HFFc6 (cell line): ENCODE results near the gene DLG2. TPM values are rescaled to one million over a fixed set of nuclear protein-coding genes. Genes with fewer than 3 reads are reported as not detected.

ENCODE experiments used
- DNase-seq: peaks from one replicate; pipeline ENCODE4 v3.0.0-alpha.2; 2018
- H3K27ac Mint-ChIP-seq: 2 replicates; pipeline ENCODE4 v1.8.0; 2020; ENCODE audit warnings: mild to moderate bottlenecking, mixed read lengths
- H3K27me3 Mint-ChIP-seq: 2 replicates; pipeline ENCODE4 v1.8.0; 2021; ENCODE audit warnings: mild to moderate bottlenecking, moderate library complexity, mixed read lengths; ENCODE audit not compliant: insufficient read depth
- H3K36me3 Mint-ChIP-seq: 2 replicates; pipeline ENCODE4 v1.8.0; 2021; ENCODE audit warnings: low read depth, mixed read lengths
- H3K4me1 Mint-ChIP-seq: 2 replicates; pipeline ENCODE4 v1.8.0; 2020; ENCODE audit warnings: low read depth, mixed read lengths
- H3K4me3 Mint-ChIP-seq: 2 replicates; pipeline ENCODE4 v1.8.0; 2020; ENCODE audit warnings: mild to moderate bottlenecking, moderate library complexity, mixed read lengths
- H3K9me3 Mint-ChIP-seq: 2 replicates; pipeline ENCODE4 v1.8.0; 2020; ENCODE audit warnings: mild to moderate bottlenecking, mixed read lengths
- total RNA-seq, 6 experiments: library from RNA; stranded (reverse); fragmentation: NEBNext Ultra II Directional; extraction: Animal tissue kit (Norgen Biotek cat#: 25700); gene quantifications; 2 replicates in 1 of 6; 3 replicates in 5 of 6; pipeline ENCODE4 v1.2.3, GENCODE V29; 2021
- TF ChIP-seq, protein P1 (sequence below): fragments of 200-600 bp; sonication (generic); IDR thresholded peaks from 2 replicates; pipeline ENCODE4 v1.5.0; 2021; ENCODE audit warnings: antibody characterized with exemption, mild to moderate bottlenecking

Gene DLG2
- total RNA-seq, 6 experiments from 2014 or later = 0.39 to 1.00 (median 0.80) TPM; not detected in 1

GRCh38 chr11:84345027-84345426 lies 1282.1 kb downstream of the DLG2 start:
- TF ChIP-seq, protein P1, sequence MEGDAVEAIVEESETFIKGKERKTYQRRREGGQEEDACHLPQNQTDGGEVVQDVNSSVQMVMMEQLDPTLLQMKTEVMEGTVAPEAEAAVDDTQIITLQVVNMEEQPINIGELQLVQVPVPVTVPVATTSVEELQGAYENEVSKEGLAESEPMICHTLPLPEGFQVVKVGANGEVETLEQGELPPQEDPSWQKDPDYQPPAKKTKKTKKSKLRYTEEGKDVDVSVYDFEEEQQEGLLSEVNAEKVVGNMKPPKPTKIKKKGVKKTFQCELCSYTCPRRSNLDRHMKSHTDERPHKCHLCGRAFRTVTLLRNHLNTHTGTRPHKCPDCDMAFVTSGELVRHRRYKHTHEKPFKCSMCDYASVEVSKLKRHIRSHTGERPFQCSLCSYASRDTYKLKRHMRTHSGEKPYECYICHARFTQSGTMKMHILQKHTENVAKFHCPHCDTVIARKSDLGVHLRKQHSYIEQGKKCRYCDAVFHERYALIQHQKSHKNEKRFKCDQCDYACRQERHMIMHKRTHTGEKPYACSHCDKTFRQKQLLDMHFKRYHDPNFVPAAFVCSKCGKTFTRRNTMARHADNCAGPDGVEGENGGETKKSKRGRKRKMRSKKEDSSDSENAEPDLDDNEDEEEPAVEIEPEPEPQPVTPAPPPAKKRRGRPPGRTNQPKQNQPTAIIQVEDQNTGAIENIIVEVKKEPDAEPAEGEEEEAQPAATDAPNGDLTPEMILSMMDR = no peak
- Mint-ChIP-seq H3K27ac (no peak overlapping the region), H3K9me3 (peaks cover 14% of the 10 kb centered on the region), H3K4me3 (no peak overlapping the region), H3K27me3 (no peaks in the 10 kb centered on the region), H3K4me1 (no peaks in the 10 kb centered on the region), H3K36me3 (no peaks in the 10 kb centered on the region)
- no peak for DNase-seq

DNA sequence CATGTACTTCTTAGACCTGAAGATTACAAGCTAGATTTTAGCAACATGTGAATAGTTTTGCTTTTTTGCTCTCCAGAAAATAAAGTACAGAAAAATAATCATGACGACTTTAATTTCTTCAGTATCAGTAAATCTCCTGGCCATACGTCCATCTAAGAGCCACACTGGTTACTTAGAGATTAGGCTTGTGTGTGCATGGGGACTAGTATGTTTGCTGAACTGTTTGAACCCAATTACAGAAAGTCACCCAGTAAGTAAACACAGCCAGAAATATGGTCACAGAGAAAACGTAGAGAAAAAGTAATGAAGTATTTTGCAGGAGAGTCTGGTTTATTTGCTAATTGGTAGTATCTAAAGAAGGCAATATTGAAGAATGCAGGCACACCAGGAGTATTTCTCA lies 1287.3 kb downstream of the DLG2 start:
- no peak for DNase-seq
- Mint-ChIP-seq H3K4me1 (no peaks in the 10 kb centered on the region), H3K27me3 (no peaks in the 10 kb centered on the region), H3K9me3 (peaks cover 30% of the 10 kb centered on the region), H3K4me3 (no peak overlapping the region), H3K27ac (no peak overlapping the region), H3K36me3 (no peaks in the 10 kb centered on the region)
- TF ChIP-seq, protein P1 = no peak

DNA sequence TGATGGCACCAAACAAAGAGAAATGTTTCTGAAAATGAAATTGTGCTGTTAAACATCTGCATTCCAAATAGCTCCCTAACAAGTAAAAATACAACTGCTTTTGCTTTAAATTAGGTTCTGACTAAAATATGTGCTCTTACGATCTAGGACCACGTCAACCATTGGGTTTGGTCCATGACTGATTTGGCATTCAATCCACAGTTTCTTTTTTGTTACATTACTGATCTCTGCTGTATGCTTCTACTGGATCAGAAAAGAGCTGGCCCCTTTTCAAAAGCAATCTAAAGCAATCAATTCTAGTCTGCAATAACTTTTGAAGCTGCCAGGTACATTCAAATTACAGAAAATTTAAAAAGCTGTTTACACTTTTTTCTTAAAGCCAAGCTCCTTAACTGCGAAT lies 1293.9 kb downstream of the DLG2 start:
- peaks cover 35% of the 10 kb centered on the region for H3K9me3 Mint-ChIP-seq
- TF ChIP-seq, protein P1 = no peak
- H3K4me3 Mint-ChIP-seq = no peak overlapping the region
- no peaks in the 10 kb centered on the region for H3K4me1 Mint-ChIP-seq
- H3K27ac Mint-ChIP-seq = no peak overlapping the region
- no peak for DNase-seq
- no peaks in the 10 kb centered on the region for H3K36me3 Mint-ChIP-seq
- H3K27me3 Mint-ChIP-seq = no peaks in the 10 kb centered on the region

DNA sequence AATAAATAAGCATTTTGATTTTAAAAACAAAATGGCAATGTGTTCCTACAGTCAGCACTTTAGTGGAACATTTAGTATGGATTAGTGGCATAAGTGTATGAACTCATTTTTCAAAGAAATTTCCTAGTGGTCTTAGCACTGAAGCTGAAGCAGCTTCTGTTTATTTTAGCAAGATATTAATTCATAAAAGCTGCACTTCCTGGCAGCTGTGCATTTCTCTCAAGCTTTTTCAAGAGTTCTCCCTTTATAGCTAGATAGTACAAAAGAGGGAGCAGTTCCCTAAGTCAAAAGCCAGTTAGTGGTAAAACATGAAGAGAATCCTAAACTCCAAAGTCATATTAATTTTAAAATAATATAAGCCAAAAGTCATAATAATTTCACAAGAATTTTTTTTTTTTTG lies 1304.9 kb downstream of the DLG2 start:
- DNase-seq = no peak
- Mint-ChIP-seq H3K36me3 (no peaks in the 10 kb centered on the region; the same call in 1 of the 2 replicates), H3K4me1 (no peaks in the 10 kb centered on the region), H3K27ac (no peak overlapping the region), H3K27me3 (no peaks in the 10 kb centered on the region), H3K9me3 (peaks cover 21% of the 10 kb centered on the region), H3K4me3 (no peak overlapping the region)
- TF ChIP-seq, protein P1 = no peak

DNA sequence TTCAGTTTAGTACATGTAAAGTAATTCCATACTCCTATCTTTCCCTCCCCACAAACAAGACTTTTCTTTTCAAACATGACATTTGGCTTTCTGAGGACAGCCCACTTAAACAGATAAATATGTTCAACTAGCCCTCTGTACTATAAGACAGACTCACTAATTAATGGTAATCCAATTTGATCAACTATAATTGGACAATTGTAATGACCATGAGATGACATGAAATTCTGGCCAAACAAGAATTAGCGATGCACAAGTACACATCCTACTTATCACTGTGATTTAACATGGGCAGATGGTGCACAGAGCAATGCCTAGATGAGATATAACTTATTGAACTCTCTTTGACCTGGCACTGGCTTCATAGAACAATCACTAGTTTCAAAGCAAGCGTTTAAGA lies 1307.3 kb downstream of the DLG2 start:
- DNase-seq = no peak
- Mint-ChIP-seq H3K4me3 (no peak overlapping the region), H3K4me1 (no peaks in the 10 kb centered on the region), H3K9me3 (peaks cover 16% of the 10 kb centered on the region; the same call in 1 of the 2 replicates), H3K27ac (no peak overlapping the region), H3K27me3 (no peaks in the 10 kb centered on the region), H3K36me3 (no peaks in the 10 kb centered on the region; the same call in 1 of the 2 replicates)
- TF ChIP-seq, protein P1 = no peak
